Neural progenitor cell (in vitro differentiated cells): ENCODE data around the gene DNAJB5. TPM values are rescaled to one million over a fixed set of nuclear protein-coding genes. Genes with fewer than 3 reads are reported as not detected.
"Not testable (repeated sequence)": the region's sequence is repeated elsewhere in the genome, so short reads cannot be mapped to it uniquely, and the experiment has no call there.

Experiments
- DNase-seq: peaks from one replicate; pipeline ENCODE4 v3.0.0-alpha.2; 2016; ENCODE audit warnings: low spot score
- H2AFZ ChIP-seq: fragments of 200-600 bp; sonication (generic); replicated peaks from 2 replicates; pipeline ENCODE4 v1.6.1; 2016; ENCODE audit warnings: antibody characterized with exemption
- H3F3A ChIP-seq: fragments of 200-600 bp; sonication (generic); 2 replicates; pipeline ENCODE4 v1.6.1; 2016; ENCODE audit warnings: antibody characterized with exemption, low read depth
- H3K27ac ChIP-seq: fragments of 200-600 bp; sonication (generic); 2 replicates; pipeline ENCODE4 v1.5.1; 2016; ENCODE audit warnings: mild to moderate bottlenecking
- H3K27me3 ChIP-seq: fragments of 200-600 bp; sonication (generic); 2 replicates; pipeline ENCODE4 v1.6.1; 2016; ENCODE audit warnings: mild to moderate bottlenecking, moderate library complexity
- H3K36me3 ChIP-seq: fragments of 200-600 bp; sonication (generic); 2 replicates; pipeline ENCODE4 v1.5.1; 2016
- H3K4me1 ChIP-seq: fragments of 200-600 bp; sonication (generic); 2 replicates; pipeline ENCODE4 v1.6.1; 2016; ENCODE audit warnings: mixed run types
- H3K4me2 ChIP-seq: fragments of 200-600 bp; sonication (generic); 2 replicates; pipeline ENCODE4 v1.6.1; 2016
- H3K4me3 ChIP-seq: fragments of 200-600 bp; sonication (generic); 2 replicates; pipeline ENCODE4 v1.5.1; 2016
- H3K79me2 ChIP-seq: fragments of 200-600 bp; sonication (generic); 2 replicates; pipeline ENCODE4 v1.6.1; 2016; ENCODE audit warnings: low read depth
- H3K9ac ChIP-seq: fragments of 200-600 bp; sonication (generic); 2 replicates; pipeline ENCODE4 v1.6.1; 2016
- H3K9me3 ChIP-seq: fragments of 200-600 bp; sonication (generic); 2 replicates; pipeline ENCODE4 v1.5.1; 2016; ENCODE audit warnings: low read depth
- H4K20me1 ChIP-seq: fragments of 200-600 bp; sonication (generic); 2 replicates; pipeline ENCODE4 v1.6.1; 2016; ENCODE audit warnings: low read depth
- H3K27ac Mint-ChIP-seq: 3 replicates; pipeline ENCODE4 v1.8.0; 2021; ENCODE audit warnings: mixed read lengths
- H3K27me3 Mint-ChIP-seq: 2 replicates; pipeline ENCODE4 v1.8.0; 2022; ENCODE audit warnings: low read depth, mild to moderate bottlenecking, inconsistent platforms, moderate library complexity, mixed read lengths; ENCODE audit not compliant: insufficient read depth
- H3K36me3 Mint-ChIP-seq: 3 replicates; pipeline ENCODE4 v1.8.0; 2021; ENCODE audit warnings: mixed read lengths
- H3K4me1 Mint-ChIP-seq: 3 replicates; pipeline ENCODE4 v1.8.0; 2021; ENCODE audit warnings: mixed read lengths
- H3K4me3 Mint-ChIP-seq: 3 replicates; pipeline ENCODE4 v1.8.0; 2021; ENCODE audit warnings: mild to moderate bottlenecking, moderate library complexity, mixed read lengths
- H3K9me3 Mint-ChIP-seq: 3 replicates; pipeline ENCODE4 v1.8.0; 2020; ENCODE audit warnings: mixed read lengths
- EZH2 ChIP-seq: fragments of 200-600 bp; sonication (generic); IDR thresholded peaks from 2 replicates; pipeline ENCODE4 v1.6.1; 2017; ENCODE audit warnings: antibody characterized with exemption, mild to moderate bottlenecking, moderate library complexity
- EZH2phosphoT487 ChIP-seq: fragments of 200-600 bp; sonication (generic); IDR thresholded peaks from 2 replicates; pipeline ENCODE4 v1.6.1; 2017; ENCODE audit warnings: antibody characterized with exemption
- total RNA-seq: library from RNA; depleted of rRNA; stranded (reverse); fragments of >200 nt; gene quantifications from 2 replicates; pipeline ENCODE4 v1.2.3, GENCODE V29; 2015; ENCODE audit warnings: low replicate concordance
- TF ChIP-seq, protein P1 (sequence below): fragments of 200-600 bp; sonication (generic); IDR thresholded peaks from 2 replicates; pipeline ENCODE4 v1.5.1; 2017; ENCODE audit warnings: antibody characterized with exemption, mild to moderate bottlenecking

Gene DNAJB5
- 17.4 and 26.9 TPM in 2 replicates for total RNA-seq

DNA sequence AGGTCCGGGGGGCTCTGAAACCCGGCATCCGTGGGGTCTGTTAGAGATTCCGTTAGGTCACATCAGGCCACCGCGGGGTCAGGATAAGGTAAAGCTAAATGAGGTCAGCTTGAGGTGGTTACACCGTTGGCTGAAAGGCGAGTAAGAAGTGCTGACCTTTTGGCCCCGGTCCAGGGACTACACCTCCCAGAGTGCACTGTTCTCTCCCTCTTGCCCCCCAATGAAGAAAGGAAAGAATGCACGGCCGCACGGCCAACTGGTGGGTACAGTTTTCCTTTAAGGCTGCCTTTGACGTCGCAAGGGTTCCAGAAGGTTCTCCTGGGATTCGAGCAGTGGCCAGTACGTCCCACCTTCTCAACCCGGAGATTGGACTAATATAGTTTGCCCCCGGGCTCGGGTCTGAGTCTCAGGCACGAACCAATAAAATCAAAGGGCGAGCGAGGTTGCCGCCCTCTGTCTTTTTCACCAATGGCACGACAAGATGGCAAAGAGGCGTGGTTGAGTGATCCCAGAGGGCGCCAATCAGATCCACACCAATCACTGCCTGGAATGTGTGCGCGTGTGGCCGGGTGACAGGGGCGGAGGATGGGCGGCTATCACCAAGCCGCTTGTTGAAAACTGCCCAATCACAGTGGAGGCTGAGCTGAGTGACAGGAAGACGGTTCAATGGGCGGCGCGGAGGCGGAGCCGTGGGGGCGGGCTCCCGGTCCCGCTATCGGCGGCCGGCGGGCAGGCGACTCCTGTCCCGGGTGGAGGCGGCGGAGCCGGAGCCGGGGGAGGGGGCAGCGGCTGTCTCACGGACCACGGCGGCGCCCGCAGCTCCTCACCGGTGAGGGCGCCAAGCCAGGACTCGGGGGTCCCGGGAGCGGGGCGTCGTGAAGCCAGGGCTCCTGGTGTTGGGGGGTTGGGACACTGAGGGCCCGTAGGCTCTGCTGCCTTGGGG is at the start of gene DNAJB5:
Gene DNAJB5, plus strand, starts transcription at position 743 of the 943 bp plus-strand sequence. CDS start 886 bp downstream, outside the sequence.
- H3K4me3 Mint-ChIP-seq: peak within 1 kb of the TSS; percentile 99
- Histone ChIP-seq H3K9ac (peak within 1 kb of the TSS; percentile 63), H3K79me2 (no peaks in the 10 kb centered on the region), H3K27ac (peak within 1 kb of the TSS; percentile 80), H3K9me3 (no peaks in the 10 kb centered on the region), H2AFZ (peak within 1 kb of the TSS; percentile 59), H3K36me3 (no peaks in the 10 kb centered on the region), H3K4me2 (peak within 1 kb of the TSS; percentile 89), H3K4me3 (peak within 1 kb of the TSS; percentile 77), H3K27me3 (no peaks in the 10 kb centered on the region), H4K20me1 (peaks cover 5% of the 10 kb centered on the region), H3F3A (peaks cover 21% of the 10 kb centered on the region), H3K4me1 (peaks cover 20% of the 10 kb centered on the region)
- H3K27ac Mint-ChIP-seq: peak within 1 kb of the TSS; percentile 62
- peaks cover 66% of the 10 kb centered on the region for H3K4me1 Mint-ChIP-seq
- H3K9me3 Mint-ChIP-seq: no peaks in the 10 kb centered on the region
- DNase-seq: peak; percentile 99
- TF ChIP-seq EZH2 (no peak), EZH2phosphoT487 (no peak)
- H3K27me3 Mint-ChIP-seq: peaks cover 11% of the 10 kb centered on the region
- peaks cover 7% of the 10 kb centered on the region for H3K36me3 Mint-ChIP-seq

DNA sequence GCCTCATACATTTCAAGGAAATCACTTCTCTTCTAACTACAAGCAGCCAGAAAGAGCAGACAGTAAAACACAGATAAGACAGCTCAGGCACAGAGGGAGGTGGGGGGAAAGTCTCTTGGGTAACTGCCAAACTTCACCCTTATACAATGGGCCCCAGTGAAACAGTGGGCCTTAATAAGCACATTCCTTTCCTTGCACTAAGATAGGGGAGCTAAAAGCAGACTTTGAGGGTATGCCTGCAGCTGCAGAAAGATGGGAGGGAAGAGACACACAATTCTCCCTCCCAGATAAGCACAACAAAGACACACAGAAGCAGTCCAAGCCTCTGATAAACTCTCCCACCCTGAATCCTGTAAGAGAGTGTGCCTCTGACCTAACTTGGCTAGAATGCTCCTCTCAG is 49.6 kb upstream of the DNAJB5 start:
- Histone ChIP-seq H2AFZ (peak overlapping the region; percentile 74), H3K4me2 (peak overlapping the region; percentile 42), H3K4me1 (peaks cover 14% of the 10 kb centered on the region)
- not testable (repeated sequence) for H3K4me3 Mint-ChIP-seq, H3K27me3 Mint-ChIP-seq, H3K79me2 ChIP-seq, H3K4me3 ChIP-seq, H4K20me1 ChIP-seq, H3K9me3 Mint-ChIP-seq, H3K4me1 Mint-ChIP-seq, H3K36me3 ChIP-seq, H3K27me3 ChIP-seq, H3K27ac Mint-ChIP-seq, H3K9me3 ChIP-seq, H3F3A ChIP-seq, DNase-seq, H3K9ac ChIP-seq, H3K36me3 Mint-ChIP-seq, H3K27ac ChIP-seq

DNA sequence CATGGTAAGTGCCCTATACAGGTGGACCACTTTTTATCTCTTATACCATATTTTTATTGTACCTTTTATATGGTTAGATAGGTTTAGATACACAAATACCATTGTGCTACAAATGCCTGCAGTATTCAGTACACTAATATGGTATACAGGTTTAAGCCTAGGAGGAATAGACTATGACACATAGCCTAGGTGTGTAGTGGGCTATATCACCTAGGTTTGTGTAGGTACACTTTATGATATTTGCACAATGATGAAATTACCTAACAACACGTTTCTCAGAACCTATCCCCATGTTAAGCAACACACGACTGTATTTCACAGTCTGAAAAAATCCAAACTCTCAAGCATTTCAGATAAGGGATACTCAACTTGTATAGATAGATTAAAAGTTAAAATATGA is 41.1 kb upstream of the DNAJB5 start:
- Mint-ChIP-seq H3K27me3 (peaks cover 5% of the 10 kb centered on the region), H3K36me3 (no peaks in the 10 kb centered on the region), H3K4me3 (no peak overlapping the region), H3K9me3 (no peaks in the 10 kb centered on the region), H3K27ac (no peak overlapping the region), H3K4me1 (no peaks in the 10 kb centered on the region)
- Histone ChIP-seq H4K20me1 (no peaks in the 10 kb centered on the region), H3K27ac (no peak overlapping the region), H3K4me1 (no peaks in the 10 kb centered on the region), H3K9ac (no peak overlapping the region), H3F3A (no peaks in the 10 kb centered on the region), H3K36me3 (no peaks in the 10 kb centered on the region), H3K4me2 (no peak overlapping the region), H3K27me3 (peaks cover 29% of the 10 kb centered on the region), H3K9me3 (no peaks in the 10 kb centered on the region), H3K79me2 (no peaks in the 10 kb centered on the region), H2AFZ (no peak overlapping the region), H3K4me3 (no peak overlapping the region)
- DNase-seq: no peak
- TF ChIP-seq EZH2: no peak

DNA sequence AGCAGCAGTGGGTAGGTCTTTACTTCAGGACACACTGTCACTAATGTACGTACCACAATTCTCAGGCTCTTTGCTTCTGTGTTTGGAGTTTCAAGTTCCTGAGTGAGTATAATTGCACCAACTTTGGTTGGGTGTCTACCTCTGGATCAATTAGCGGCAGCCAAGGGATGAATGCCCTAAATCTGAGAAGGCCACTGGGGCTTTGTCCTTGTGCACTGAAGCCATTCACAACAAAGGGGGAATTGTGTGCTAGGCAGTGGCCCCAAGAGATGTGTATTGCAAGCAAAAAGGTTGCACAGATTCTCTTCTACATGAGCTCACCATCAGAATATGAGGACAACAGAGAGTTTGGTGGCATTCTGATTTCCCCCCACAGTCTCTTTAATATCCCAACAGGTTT is 35.3 kb upstream of the DNAJB5 start:
- H3K79me2 ChIP-seq: no peaks in the 10 kb centered on the region
- H3K4me2 ChIP-seq: peak overlapping the region; percentile 71
- peaks cover 18% of the 10 kb centered on the region for H3K4me1 Mint-ChIP-seq
- peak; percentile 86 for DNase-seq
- H3K4me3 Mint-ChIP-seq: no peak overlapping the region
- H3K27ac Mint-ChIP-seq: no peak overlapping the region
- TF ChIP-seq, protein P1, sequence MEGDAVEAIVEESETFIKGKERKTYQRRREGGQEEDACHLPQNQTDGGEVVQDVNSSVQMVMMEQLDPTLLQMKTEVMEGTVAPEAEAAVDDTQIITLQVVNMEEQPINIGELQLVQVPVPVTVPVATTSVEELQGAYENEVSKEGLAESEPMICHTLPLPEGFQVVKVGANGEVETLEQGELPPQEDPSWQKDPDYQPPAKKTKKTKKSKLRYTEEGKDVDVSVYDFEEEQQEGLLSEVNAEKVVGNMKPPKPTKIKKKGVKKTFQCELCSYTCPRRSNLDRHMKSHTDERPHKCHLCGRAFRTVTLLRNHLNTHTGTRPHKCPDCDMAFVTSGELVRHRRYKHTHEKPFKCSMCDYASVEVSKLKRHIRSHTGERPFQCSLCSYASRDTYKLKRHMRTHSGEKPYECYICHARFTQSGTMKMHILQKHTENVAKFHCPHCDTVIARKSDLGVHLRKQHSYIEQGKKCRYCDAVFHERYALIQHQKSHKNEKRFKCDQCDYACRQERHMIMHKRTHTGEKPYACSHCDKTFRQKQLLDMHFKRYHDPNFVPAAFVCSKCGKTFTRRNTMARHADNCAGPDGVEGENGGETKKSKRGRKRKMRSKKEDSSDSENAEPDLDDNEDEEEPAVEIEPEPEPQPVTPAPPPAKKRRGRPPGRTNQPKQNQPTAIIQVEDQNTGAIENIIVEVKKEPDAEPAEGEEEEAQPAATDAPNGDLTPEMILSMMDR: no peak
- TF ChIP-seq EZH2phosphoT487: peak; percentile 39
- TF ChIP-seq EZH2: no peak
- H4K20me1 ChIP-seq: no peaks in the 10 kb centered on the region
- H2AFZ ChIP-seq: no peak overlapping the region
- H3K27ac ChIP-seq: no peak overlapping the region
- no peaks in the 10 kb centered on the region for H3K36me3 Mint-ChIP-seq
- H3K9me3 Mint-ChIP-seq: no peaks in the 10 kb centered on the region
- H3K27me3 Mint-ChIP-seq: peaks cover 15% of the 10 kb centered on the region
- H3K4me1 ChIP-seq: peaks cover 13% of the 10 kb centered on the region
- peaks cover 54% of the 10 kb centered on the region for H3K27me3 ChIP-seq
- H3K4me3 ChIP-seq: peak overlapping the region; percentile 18
- no peaks in the 10 kb centered on the region for H3K36me3 ChIP-seq
- H3F3A ChIP-seq: peaks cover 6% of the 10 kb centered on the region
- H3K9me3 ChIP-seq: no peaks in the 10 kb centered on the region
- H3K9ac ChIP-seq: no peak overlapping the region

DNA sequence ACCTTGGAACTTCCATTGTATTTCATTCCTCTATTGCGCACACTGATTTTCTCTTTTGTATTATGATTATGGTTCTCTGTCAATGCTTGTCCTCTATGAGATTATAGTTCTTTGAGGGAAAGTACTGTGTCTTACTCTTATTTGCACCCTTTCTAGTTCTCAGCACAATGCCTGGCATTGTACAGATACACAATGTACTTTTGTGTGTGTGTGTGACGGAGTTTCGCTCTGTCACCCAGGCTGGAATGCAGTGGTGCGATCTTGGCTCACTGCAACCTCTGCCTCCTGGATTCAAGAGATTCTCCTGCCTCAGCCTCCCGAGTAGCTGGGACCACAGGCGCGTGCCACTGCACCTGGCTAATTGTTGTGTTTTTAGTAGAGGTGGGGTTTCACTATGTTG is 33.5 kb upstream of the DNAJB5 start:
- not testable (repeated sequence) for H3K9me3 Mint-ChIP-seq, DNase-seq, H2AFZ ChIP-seq, H3K36me3 Mint-ChIP-seq, H3K4me3 Mint-ChIP-seq, H3K9ac ChIP-seq, H3K9me3 ChIP-seq, H3K4me3 ChIP-seq, H3K36me3 ChIP-seq, H3K79me2 ChIP-seq, H3K27ac ChIP-seq, H3F3A ChIP-seq, H3K4me2 ChIP-seq, H3K27ac Mint-ChIP-seq, H4K20me1 ChIP-seq
- H3K4me1 ChIP-seq: peaks cover 27% of the 10 kb centered on the region
- Mint-ChIP-seq H3K27me3 (peaks cover 27% of the 10 kb centered on the region), H3K4me1 (peaks cover 26% of the 10 kb centered on the region)
- H3K27me3 ChIP-seq: peaks cover 60% of the 10 kb centered on the region
